ENCODE measurements around the gene TEX101. TPM values are rescaled to one million over a fixed set of nuclear protein-coding genes. Genes with fewer than 3 reads are reported as not detected.
"Not testable (repeated sequence)": the region's sequence is repeated elsewhere in the genome, so short reads cannot be mapped to it uniquely, and the experiment has no call there.

The TEX101 gene
- total RNA-seq, 1 donor from 2014 or later = not detected

DNA sequence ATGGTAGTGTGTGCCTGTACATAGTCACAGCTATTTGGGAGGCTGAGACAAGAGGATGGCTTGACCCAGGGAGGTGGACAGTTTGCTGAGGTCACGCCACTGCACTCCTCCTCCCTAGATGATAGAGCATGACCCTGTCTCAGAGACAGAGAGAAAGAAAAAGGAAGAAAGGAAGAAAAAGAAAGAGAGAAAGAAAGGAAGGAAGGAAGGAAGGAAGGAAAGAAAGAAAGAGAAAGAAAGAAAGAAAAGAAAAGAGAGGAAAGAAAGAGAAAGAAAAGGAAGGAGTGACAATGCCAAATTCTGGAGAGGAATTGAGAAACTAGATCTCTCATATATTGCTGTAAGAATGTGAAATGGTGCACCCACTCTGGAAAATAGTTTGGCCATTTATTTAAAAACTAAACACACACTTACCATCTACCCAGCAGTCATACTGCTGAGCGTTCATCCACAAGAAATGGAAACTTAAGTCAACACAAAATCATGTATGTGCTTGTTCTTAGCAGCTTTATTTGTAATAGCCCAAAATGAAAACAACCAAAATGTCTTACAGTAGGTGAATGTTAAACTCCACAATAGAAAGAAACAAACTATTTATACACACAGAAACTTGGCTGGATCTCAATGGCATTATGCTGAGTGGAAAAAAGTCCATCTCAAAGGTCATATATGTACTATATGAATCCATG lies 7.5 kb downstream of the TEX101 start:
- no peak for DNase-seq

DNA sequence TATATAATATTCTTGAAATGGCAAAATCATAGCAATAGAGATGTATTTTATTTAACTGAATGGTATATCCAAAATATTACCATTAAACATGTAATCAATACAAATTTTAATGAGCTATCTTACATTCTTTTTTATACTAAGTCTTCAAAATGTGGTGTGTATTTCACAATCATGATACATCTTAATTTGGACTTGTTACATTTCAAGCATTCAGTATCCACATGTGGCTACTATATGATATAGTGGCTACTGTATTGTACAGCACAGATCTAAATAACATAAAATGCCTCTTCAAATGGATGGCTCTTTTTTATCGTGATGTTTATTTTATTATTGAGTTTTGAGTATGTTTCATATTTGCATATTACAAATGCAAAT lies 8.0 kb downstream of the TEX101 start:
- DNase-seq = no peak

DNA sequence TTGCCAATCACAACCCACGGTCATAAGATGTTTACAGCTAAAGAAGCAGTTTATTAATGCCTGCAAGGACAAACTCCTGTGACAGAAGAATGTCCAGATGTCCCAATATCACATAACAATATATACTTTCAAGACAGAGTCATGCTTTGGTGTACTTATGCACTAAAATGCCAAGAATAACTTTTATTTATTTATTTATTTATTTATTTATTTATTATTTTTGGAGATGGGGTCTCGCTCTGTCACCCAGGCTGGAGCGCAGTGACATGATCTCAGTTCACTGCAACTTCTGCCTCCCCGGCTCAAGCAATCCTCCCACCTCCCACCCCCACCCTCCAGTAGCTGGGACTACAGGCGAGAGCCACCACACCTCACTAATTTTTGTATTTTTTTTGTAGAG lies 9.1 kb downstream of the TEX101 start:
- no peak for DNase-seq

- peak; percentile 28 for DNase-seq
These were observed 11.1 kb downstream of the TEX101 start for GRCh38 chr19:43425567-43426392.

DNA sequence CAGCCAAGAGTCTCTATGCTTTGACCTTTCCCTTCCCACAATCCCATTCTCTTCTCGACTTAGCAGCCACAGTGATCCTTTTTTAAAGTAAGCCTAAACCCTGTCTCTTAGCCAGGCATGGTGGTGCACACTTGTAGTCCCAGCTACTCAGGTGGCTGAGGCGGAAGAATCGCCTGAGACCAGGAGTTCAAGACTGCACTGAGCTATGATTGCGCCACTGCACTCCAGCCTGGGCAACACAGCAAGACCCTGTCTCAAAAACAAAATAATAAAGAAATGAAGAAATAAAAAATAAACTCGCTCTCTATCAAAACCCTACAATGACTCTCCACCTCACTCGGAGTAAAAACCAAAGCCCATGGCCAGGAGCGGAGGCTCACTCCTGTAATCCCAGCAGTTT lies 14.7 kb downstream of the TEX101 start:
- no peak for DNase-seq

DNA sequence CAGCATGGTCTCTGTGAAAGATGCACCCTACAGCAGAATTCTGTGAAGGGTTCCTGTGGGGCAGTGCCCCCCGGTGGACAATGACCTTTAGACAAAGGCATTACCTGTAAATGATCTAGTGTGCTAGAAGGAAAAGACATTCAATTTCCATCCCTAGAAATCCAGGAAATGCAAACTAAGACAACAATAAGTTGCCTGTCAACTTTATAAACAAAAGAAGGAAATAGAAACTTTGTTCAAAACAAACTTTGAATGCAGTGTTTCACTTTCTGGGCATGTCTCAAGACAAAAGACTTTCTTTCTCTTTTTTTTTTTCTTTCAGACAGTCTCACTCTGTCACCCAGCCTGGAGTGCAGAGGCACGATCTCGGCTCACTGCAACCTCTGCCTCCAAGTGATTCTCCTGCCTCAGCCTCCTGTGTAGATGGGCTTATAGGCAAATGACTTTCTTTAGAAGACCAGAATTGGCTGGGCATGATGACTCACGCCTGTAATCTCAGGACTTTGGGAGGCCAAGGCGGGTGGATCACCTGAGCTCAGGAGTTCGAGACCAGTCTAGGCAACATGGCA lies 15.5 kb downstream of the TEX101 start:
- peak; percentile 57 for DNase-seq

GRCh38 chr19:43430976-43431375 lies 16.3 kb downstream of the TEX101 start:
- DNase-seq = no peak

DNA sequence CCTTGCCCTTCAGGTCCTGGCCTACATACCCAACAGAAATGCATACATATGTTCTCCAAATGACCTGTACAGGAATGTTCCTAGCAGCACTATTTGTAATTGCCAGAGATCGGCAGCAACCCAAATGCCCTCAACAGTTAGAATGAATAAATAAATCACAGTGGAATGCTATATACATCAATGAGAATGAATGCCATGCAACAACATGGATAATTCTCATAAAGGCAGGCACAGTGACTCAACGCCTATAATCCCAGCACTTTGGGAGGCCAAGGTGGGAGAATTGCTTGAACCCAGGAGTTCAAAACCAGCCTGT lies 18.6 kb downstream of the TEX101 start:
- no peak for DNase-seq

DNA sequence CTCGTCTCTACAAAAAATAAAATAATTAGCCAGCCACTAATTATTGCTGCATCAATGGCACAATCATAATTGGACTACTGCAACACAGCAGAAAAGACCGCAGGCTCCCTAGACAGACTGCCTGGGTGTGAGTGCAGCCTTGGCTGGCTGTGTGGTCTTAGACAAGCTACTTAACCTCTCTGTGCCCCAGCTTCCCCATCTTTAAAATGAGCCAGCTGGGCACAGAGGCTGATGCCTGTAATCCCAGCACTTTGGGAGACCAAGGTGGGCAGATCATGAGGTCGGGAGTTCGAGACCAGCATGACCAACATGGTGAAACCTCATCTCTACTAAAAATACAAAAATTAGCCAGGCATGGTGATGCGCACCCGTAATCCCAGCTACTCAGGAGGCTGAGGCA lies 19.0 kb downstream of the TEX101 start:
- no peak for DNase-seq

- DNase-seq = no peak
These were observed 21.1 kb downstream of the TEX101 start for GRCh38 chr19:43435775-43436174.

- not testable (repeated sequence) for DNase-seq
These were observed 22.6 kb downstream of the TEX101 start for GRCh38 chr19:43437284-43437683.

- no peak for DNase-seq
These were observed 23.0 kb downstream of the TEX101 start for GRCh38 chr19:43437712-43438111.

DNA sequence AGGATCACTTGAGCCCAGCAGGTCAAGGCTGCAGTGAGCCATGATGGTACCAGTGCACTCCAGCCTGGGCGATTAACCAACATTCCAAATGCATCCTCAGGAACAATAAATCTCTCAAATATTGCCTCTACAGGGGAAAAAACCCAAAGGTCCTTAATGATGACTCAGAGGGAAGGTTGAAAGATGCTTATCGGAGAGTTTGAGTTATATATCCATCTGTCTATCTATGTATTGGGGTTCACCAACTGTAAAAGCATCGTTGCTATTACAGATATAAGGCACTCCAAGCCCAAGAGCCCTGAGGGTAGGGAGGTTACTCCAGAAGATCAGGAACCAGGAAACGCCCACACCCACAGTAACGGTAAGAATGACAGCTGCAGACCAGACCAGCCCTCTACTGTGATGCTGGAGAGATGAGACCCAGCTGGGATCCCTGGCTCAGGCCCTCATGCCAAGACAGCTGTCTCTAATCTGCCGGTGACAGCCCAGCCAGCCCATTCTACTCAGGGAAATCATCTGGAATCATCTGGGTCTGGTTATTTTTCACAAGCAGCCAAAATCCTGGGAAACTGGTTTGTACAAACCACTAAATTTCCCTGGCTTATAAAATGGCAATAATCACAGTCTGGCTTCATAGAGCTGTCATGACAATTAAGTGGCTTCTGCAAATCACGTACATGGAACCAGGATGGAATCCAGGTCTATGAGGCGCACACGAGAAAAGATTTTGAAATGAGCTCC lies 23.8 kb downstream of the TEX101 start:
- DNase-seq = peak; percentile 93

DNA sequence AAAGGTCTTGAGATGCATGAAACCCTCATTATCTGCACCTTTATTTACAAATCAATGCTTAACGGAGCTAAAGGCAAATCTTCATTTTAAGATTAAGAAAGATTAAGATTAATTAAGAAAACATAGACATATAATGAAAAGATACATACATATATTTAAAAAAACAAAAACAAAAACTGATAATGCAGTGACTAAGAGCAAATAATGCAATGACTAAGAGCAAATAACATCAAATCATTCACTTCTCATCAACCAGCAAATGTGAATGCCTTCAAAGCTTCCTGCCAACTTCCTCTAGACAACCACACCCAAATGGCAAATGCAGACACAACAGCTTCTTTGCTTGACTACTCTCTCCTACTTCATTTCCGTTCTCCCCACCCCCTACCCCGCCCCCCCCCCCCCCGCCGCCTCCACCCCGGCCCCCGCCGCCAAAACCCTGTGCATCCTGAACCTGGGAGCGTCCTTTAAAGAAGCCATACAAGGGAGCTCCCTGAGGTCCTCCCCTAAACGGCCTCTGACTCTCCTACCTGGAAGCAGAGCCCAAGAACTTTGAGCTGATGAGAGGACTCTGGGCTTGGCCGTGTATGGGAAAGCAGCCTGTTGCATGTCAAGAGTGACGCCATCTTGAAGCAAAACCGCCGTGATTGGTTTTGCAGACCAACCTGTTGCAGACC lies 24.5 kb downstream of the TEX101 start:
- DNase-seq = peak; percentile 72

DNA sequence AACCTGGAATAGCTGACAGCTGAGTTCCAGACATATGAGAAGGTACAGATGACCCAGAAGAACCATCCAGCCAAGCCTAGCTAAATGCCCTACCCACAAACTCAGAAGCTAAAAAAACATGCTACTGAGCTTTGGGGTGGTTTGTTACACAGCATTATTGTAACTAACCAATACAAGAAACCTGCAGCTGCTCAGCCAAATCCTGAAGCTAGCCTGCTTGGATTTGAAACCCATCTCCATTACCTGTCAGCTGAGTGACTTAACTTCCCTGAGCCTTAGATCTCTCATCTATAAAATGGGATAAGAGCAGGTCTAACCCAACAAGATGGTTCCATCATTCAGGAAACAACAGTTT lies 25.0 kb downstream of the TEX101 start:
- DNase-seq = no peak

DNA sequence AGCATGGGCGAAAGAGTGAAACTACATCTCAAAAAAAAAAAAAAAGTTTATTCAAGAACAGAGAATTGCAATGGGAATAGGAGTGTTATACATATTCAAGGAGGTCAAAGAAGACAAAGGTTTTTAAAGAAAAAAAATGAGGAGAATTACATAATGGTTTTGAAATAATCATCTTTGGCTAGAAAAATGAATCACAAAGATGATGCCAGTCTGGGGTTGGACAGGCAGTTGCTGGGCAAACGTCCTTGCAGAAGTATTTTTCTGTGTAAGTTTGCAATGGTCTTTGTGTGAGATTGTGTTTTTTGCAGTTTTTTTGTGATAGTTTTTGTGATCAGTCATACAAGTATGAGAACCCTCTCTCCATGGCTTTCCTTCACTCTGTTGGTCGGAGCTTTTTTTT lies 27.0 kb downstream of the TEX101 start:
- DNase-seq = no peak

- DNase-seq = not testable (repeated sequence)
These were observed 29.4 kb downstream of the TEX101 start for GRCh38 chr19:43444091-43444490.

GRCh38 chr19:43444531-43445287 lies 30.0 kb downstream of the TEX101 start:
- DNase-seq = no peak

DNA sequence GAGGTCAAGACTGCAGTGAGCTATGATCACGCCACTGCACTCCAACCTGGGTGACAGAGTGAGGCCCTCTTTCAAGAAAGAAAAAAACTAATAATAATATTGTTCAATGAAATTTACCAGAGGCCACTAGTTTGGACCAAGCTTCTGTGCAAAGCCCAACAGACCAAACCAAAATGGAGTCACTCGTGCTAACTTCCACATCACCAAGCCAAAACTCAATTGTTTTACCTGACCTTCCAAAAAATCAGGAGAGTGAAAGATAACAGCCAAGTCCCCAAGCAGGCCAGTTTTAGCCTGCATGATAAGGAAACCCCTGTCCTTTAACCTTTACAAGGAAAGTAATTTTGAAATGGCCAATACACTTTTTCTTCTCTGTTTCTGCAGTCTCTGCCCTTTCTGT lies 30.7 kb downstream of the TEX101 start:
- no peak for DNase-seq

- DNase-seq = peak; percentile 91
These were observed 32.2 kb downstream of the TEX101 start for GRCh38 chr19:43446746-43447489.

- no peak for DNase-seq
These were observed 33.0 kb downstream of the TEX101 start for GRCh38 chr19:43447655-43448054.
